CD14-positive monocyte (primary cell): Measurements from ENCODE around the gene COL2A1. TPM values are rescaled to one million over a fixed set of nuclear protein-coding genes. Genes with fewer than 3 reads are reported as not detected.

Experiments used
- DNase-seq, 3 donors: peaks; one replicate each; pipeline ENCODE4 v3.0.0-alpha.2; 2011 to 2022
- H2AFZ ChIP-seq: 2 replicates; pipeline ENCODE4 v1.6.0; 2012; ENCODE audit warnings: mild to moderate bottlenecking, low read depth, low read length, inconsistent platforms; ENCODE audit not compliant: insufficient read depth, poor library complexity, severe bottlenecking
- H3K27ac ChIP-seq, 2 donors: 1 replicate in 1 of 2; 2 replicates in 1 of 2; pipeline ENCODE4 v1.5.1; 2012 to 2013; ENCODE audit warnings: low read length in 2 of 2, control low read depth in 1 of 2, inconsistent platforms in 1 of 2, low read depth in 1 of 2, mild to moderate bottlenecking in 1 of 2
- H3K27me3 ChIP-seq, 2 donors: one replicate each; pipeline versions ENCODE4 v1.6.0 to v1.6.1; 2011 to 2013; ENCODE audit warnings: low read length in 2 of 2; ENCODE audit not compliant: control insufficient read depth in 2 of 2, insufficient read depth in 2 of 2
- H3K36me3 ChIP-seq, 2 donors: replicated peaks in 1 of 2; 1 replicate in 1 of 2; 2 replicates in 1 of 2; pipeline versions ENCODE4 v1.5.1 to v1.6.1; 2012 to 2013; ENCODE audit warnings: low read length in 2 of 2, control low read depth in 1 of 2, inconsistent platforms in 1 of 2, mild to moderate bottlenecking in 1 of 2; ENCODE audit not compliant: insufficient read depth in 2 of 2, control insufficient read depth in 1 of 2
- H3K4me1 ChIP-seq, 2 donors: 1 replicate in 1 of 2; 2 replicates in 1 of 2; pipeline versions ENCODE4 v1.5.1 to v1.6.1; 2012 to 2013; ENCODE audit warnings: low read length in 2 of 2, control low read depth in 1 of 2, inconsistent platforms in 1 of 2, mild to moderate bottlenecking in 1 of 2, moderate library complexity in 1 of 2; ENCODE audit not compliant: insufficient read depth in 2 of 2, control insufficient read depth in 1 of 2
- H3K4me2 ChIP-seq: replicated peaks from 2 replicates; pipeline ENCODE3; 2012; ENCODE audit warnings: low read length, moderate library complexity, mild to moderate bottlenecking; ENCODE audit not compliant: poor library complexity, severe bottlenecking; ENCODE audit errors: extremely low read depth
- H3K4me3 ChIP-seq, 3 experiments: fragments of 200-600 bp in 1 of 3; sonication (generic) in 1 of 3; replicated peaks in 1 of 3; 1 replicate in 2 of 3; 2 replicates in 1 of 3; pipeline ENCODE4 v1.5.1; 2011 to 2013; ENCODE audit warnings: low read length in 3 of 3, mild to moderate bottlenecking in 3 of 3, control low read depth in 2 of 3, low read depth in 2 of 3, inconsistent platforms in 1 of 3, moderate library complexity in 1 of 3
- H3K79me2 ChIP-seq: 2 replicates; pipeline ENCODE4 v1.6.0; 2012; ENCODE audit warnings: mild to moderate bottlenecking, control low read depth, inconsistent platforms, low read length, moderate library complexity; ENCODE audit not compliant: insufficient read depth
- H3K9ac ChIP-seq: 2 replicates; pipeline ENCODE4 v1.6.0; 2017; ENCODE audit warnings: low read length, mild to moderate bottlenecking; ENCODE audit not compliant: insufficient read depth, poor library complexity, severe bottlenecking
- H3K9me3 ChIP-seq, 2 donors: replicated peaks in 1 of 2; 1 replicate in 1 of 2; 2 replicates in 1 of 2; pipeline versions ENCODE4 v1.5.1 to v1.6.1; 2012 to 2013; ENCODE audit warnings: low read length in 2 of 2, control low read depth in 1 of 2; ENCODE audit not compliant: control insufficient read depth in 1 of 2, insufficient read depth in 1 of 2
- H4K20me1 ChIP-seq: 2 replicates; pipeline ENCODE4 v1.6.0; 2012; ENCODE audit warnings: mild to moderate bottlenecking, low read length, control low read depth, moderate library complexity; ENCODE audit not compliant: insufficient read depth
- H3K27ac Mint-ChIP-seq, 7 donors: one replicate each; pipeline ENCODE4 v1.8.0; 2020; ENCODE audit warnings: mild to moderate bottlenecking in 7 of 7, mixed read lengths in 7 of 7, moderate library complexity in 6 of 7, inconsistent platforms in 2 of 7
- H3K27me3 Mint-ChIP-seq, 3 donors: one replicate each; pipeline ENCODE4 v1.8.0; 2021 to 2022; ENCODE audit warnings: low read depth in 3 of 3, mild to moderate bottlenecking in 3 of 3, mixed read lengths in 3 of 3, moderate library complexity in 3 of 3, inconsistent platforms in 1 of 3
- H3K36me3 Mint-ChIP-seq, 2 donors: one replicate each; pipeline ENCODE4 v1.8.0; 2020; ENCODE audit warnings: mixed read lengths in 2 of 2, inconsistent platforms in 1 of 2, mild to moderate bottlenecking in 1 of 2
- H3K4me1 Mint-ChIP-seq: one replicate; pipeline ENCODE4 v1.8.0; 2020; ENCODE audit warnings: mild to moderate bottlenecking, mixed read lengths
- H3K4me3 Mint-ChIP-seq, 2 donors: one replicate each; pipeline ENCODE4 v1.8.0; 2020; ENCODE audit warnings: mild to moderate bottlenecking in 2 of 2, mixed read lengths in 2 of 2, moderate library complexity in 1 of 2
- H3K9me3 Mint-ChIP-seq, 7 donors: one replicate each; pipeline ENCODE4 v1.8.0; 2020 to 2022; ENCODE audit warnings: mixed read lengths in 7 of 7, mild to moderate bottlenecking in 6 of 7, moderate library complexity in 6 of 7, inconsistent platforms in 2 of 7
- CTCF ChIP-seq: fragments of 200-600 bp; IDR thresholded peaks from one replicate; pipeline ENCODE4 v1.8.0; 2022; ENCODE audit warnings: antibody characterized with exemption, mild to moderate bottlenecking
- WGBS: methylation state at CpG from one replicate; pipeline ENCODE4 v1.1.5; 2013; ENCODE audit warnings: missing lambda C conversion rate; ENCODE audit not compliant: insufficient coverage; 5-methylcytosine and 5-hydroxymethylcytosine counted together
- intact Hi-C, 2 donors: fragments of 100-400 bp; cut with micrococcal nuclease; formaldehyde crosslinking; loops; one replicate each; pipeline versions ENCODE4 v1.15.0 to v1.15.1; 2023
- polyA plus RNA-seq, 3 donors: library from polyadenylated mRNA; depleted of rRNA in 1 of 3; unstranded in 2 of 3; stranded (reverse) in 1 of 3; fragments of 300-500 nt in 2 of 3; fragments of >200 nt in 1 of 3; fragmentation: Illumina TruSeq in 2 of 3; gene quantifications; 1 replicate in 2 of 3; 2 replicates in 1 of 3; pipeline ENCODE4 v1.2.3, GENCODE V29; 2012 to 2021

The COL2A1 gene
- polyA plus RNA-seq, 3 donors, result not detected

GRCh38 chr12:48023386-48023785, 19.1 kb upstream of the COL2A1 start:
- Histone ChIP-seq H3K9me3 (no peaks in the 10 kb centered on the region), H3K9ac (no peak overlapping the region), H3K79me2 (no peaks in the 10 kb centered on the region), H4K20me1 (no peaks in the 10 kb centered on the region), H2AFZ (no peak overlapping the region), H3K4me3 (no peak overlapping the region), H3K4me2 (no peak overlapping the region), H3K27ac (no peak overlapping the region), H3K36me3 (no peaks in the 10 kb centered on the region), H3K27me3 (no peaks in the 10 kb centered on the region), H3K4me1 (no peaks in the 10 kb centered on the region)
- 87% methylated on average over 4 of the region's 5 CpGs for WGBS
- TF ChIP-seq CTCF, result no peak
- peaks cover 0 to 1% (median 0%) of the 10 kb centered on the region in 7 donors for H3K9me3 Mint-ChIP-seq
- intact Hi-C loops, result no loop called here
- no peak for DNase-seq
- no peaks in the 10 kb centered on the region for H3K4me1 Mint-ChIP-seq
- H3K36me3 Mint-ChIP-seq, result no peaks in the 10 kb centered on the region
- H3K27ac Mint-ChIP-seq, result no peak overlapping the region
- peaks cover 4 to 18% (median 16%) of the 10 kb centered on the region in 3 donors for H3K27me3 Mint-ChIP-seq
- H3K4me3 Mint-ChIP-seq, result no peak overlapping the region

GRCh38 chr12:48022676-48023385, 18.6 kb upstream of the COL2A1 start:
- H3K27me3 Mint-ChIP-seq, result peaks cover 6 to 21% (median 17%) of the 10 kb centered on the region in 3 donors
- no peaks in the 10 kb centered on the region for H3K4me1 Mint-ChIP-seq
- no peak overlapping the region for H3K27ac Mint-ChIP-seq
- Histone ChIP-seq H3K4me2 (no peak overlapping the region), H3K4me3 (no peak overlapping the region), H3K4me1 (no peaks in the 10 kb centered on the region), H4K20me1 (no peaks in the 10 kb centered on the region), H3K79me2 (no peaks in the 10 kb centered on the region), H3K27ac (no peak overlapping the region), H2AFZ (no peak overlapping the region), H3K9me3 (no peaks in the 10 kb centered on the region), H3K27me3 (no peaks in the 10 kb centered on the region), H3K36me3 (no peaks in the 10 kb centered on the region), H3K9ac (no peak overlapping the region)
- intact Hi-C loops, result no loop called here
- no peaks in the 10 kb centered on the region for H3K36me3 Mint-ChIP-seq
- 100% methylated on average over 3 of the region's 7 CpGs for WGBS
- H3K9me3 Mint-ChIP-seq, result peaks cover 0 to 1% (median 0%) of the 10 kb centered on the region in 7 donors
- TF ChIP-seq CTCF, result no peak
- no peak overlapping the region for H3K4me3 Mint-ChIP-seq
- DNase-seq, result no peak
